Measurements from ENCODE around the gene SGK2.

Gene SGK2

DNA sequence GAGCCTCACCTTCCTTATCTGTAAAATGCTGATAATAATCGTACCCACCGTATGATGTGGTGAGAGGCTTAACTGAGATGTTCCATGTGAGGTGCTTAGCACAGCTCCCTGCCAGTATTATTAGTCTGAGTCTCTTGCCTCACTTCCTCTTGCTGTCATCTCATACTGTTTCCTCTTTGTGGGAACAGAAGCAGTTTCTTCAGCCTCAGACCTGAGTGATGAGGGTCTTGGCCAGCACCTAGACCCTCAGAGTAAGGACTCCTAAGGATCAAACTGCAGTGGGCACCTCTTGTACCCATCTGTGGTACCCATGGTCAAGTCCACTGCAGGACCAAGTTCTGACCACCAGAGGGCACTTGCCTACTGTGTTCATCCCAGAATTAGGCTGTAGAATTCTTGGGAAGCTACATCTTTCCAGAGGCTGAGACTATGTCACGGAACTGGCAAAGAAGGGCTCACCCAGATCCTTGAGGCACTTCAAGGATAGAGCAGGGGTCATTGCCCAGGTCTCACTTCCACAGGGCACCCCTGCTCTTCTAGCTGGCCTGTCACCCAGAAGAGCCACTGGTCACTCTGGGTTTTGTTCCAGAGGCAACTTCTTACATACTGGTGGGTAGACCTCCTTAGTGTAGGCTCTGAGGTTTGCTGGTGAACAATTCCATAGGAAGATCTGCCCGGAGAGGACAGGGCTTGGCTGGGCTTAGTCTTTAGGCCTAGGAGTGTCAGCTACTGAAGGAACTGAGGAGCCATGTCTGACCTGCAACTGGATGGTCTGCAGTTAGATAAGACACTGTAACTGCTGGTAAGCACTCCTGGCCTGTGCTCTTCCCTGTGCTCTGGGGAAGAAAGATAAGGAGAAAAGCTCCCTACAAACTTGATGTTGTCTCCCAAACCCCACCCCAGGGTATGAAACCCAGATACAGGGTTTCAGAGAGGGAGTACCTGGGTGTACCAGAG is 20.6 kb upstream of the SGK2 start:
- H3K4me1 ChIP-seq (ENCODE audit: insufficient read depth, low read length), result no peaks in the 10 kb centered on the region
- H3K36me3 ChIP-seq (ENCODE audit: insufficient read depth, low read depth, low read length), result peaks cover 23% of the 10 kb centered on the region

DNA sequence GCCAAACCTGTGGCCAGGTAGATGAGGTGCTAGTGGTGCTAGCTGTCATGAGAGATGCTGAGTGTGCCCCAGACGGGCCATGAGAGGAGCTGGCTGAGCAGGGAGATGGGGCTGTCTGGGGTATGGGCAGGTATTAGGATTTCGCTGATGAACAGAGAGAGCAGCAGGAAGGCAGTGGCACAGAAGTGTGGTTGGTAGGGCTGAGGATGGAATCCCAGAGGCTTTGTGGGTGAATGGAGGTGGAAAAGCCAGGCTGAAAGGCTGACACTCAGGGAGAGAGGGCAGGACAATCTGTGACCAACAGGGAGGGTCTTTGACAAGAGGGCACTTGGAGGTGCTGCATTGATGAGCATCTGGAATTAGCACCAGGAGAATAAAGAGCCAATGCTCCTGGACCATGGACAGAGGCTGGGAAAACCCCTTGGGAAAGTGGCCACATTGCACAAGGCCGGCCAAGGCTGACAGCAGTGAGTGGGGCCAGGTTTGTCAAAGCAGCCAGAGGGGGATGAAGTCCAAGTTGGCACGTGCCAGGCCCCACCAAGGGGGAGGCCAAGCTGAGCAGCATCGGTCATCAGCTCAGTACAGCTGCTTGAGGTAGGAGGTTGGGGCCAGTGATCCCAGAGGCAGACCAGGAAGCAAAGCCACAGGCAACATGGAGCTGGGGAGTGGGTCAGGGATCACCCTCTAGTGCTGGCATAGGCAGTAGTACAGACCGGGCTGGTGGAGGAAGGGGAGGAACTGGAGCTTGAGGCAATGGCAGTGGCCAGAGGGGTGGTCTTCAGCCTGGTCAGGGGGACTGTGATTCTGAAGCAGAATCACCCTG is 19.7 kb upstream of the SGK2 start:
- H3K4me3 ChIP-seq (ENCODE audit: low read length), result no peak overlapping the region
- no peaks in the 10 kb centered on the region for H3K4me1 ChIP-seq (ENCODE audit: insufficient read depth, low read length)
- no peaks in the 10 kb centered on the region for H3K9me3 ChIP-seq (ENCODE audit: insufficient read depth, low read depth, low read length)
- H3K27me3 ChIP-seq (ENCODE audit: insufficient read depth, low read length), result no peaks in the 10 kb centered on the region
- H3K9ac ChIP-seq (ENCODE audit: low read depth, low read length), result no peak overlapping the region
- H3K27ac ChIP-seq (ENCODE audit: low read length), result no peak overlapping the region
- H3K36me3 ChIP-seq (ENCODE audit: insufficient read depth, low read depth, low read length), result peaks cover 23% of the 10 kb centered on the region

More for the DNA sequence above, 20.6 kb upstream of the SGK2 start:
- Histone ChIP-seq H3K27ac (ENCODE audit: low read length) (no peak overlapping the region), H3K4me3 (ENCODE audit: low read length) (no peak overlapping the region), H3K9me3 (ENCODE audit: insufficient read depth, low read depth, low read length) (no peaks in the 10 kb centered on the region), H3K9ac (ENCODE audit: low read depth, low read length) (no peak overlapping the region), H3K27me3 (ENCODE audit: insufficient read depth, low read length) (no peaks in the 10 kb centered on the region)

DNA sequence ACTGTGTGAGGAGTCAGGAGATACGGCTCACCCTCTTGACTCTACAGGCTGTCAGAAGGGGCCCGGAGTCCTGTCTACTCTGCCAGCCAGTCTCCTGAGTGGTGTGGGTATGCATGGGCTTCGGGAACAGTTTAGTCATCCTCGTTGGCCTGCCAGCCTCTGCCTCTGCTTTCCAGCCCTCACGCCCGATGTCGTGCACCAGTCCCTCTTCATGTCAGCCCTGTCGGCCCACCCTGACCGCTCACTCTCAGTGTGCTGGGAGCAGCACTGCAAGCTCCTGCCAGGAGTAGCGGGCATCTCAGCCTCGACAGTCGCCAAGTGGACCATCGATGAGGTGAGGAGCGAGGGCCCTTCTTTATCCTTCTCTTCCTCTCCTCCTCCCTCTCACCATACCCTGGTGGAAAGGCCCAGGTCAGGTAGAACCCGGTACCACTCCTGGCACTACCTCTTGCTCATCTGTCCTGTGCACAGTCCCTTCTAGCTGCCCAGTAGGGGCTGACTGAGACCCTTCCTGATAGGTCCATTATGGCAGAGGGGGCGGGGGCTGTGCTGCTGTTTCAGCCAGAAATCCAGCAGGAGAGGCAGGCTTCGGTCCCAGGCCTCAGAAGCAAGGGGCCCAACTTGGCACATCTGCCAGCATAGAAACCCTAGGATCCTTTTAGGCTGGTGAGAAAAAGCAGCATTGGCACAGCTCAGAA is 18.7 kb upstream of the SGK2 start:
- Histone ChIP-seq H3K4me3 (ENCODE audit: low read length) (no peak overlapping the region), H3K36me3 (ENCODE audit: insufficient read depth, low read depth, low read length) (peaks cover 22% of the 10 kb centered on the region)

DNA sequence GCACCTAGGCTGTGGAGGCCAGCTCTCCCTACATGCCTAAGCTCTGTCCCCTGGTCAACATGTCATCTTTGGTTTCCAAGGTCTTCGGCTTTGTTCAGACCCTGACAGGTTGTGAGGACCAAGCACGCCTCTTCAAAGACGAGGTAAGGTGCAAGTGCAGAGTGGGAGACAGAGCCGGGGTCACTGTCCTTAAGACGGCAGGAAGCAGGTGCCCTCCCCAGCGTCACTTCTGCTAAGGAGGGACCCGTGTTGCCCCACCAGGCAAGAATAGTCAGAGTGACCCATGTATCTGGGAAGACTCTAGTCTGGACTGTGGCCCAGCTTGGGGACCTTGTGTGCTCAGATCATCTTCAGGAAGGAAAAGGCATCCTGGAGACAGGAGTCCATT is 18.2 kb upstream of the SGK2 start:
- H3K27me3 ChIP-seq (ENCODE audit: insufficient read depth, low read length), result no peaks in the 10 kb centered on the region
- no peak overlapping the region for H3K4me3 ChIP-seq (ENCODE audit: low read length)
- H3K9ac ChIP-seq (ENCODE audit: low read depth, low read length), result no peak overlapping the region
- peaks cover 16% of the 10 kb centered on the region for H3K36me3 ChIP-seq (ENCODE audit: insufficient read depth, low read depth, low read length)
- H3K9me3 ChIP-seq (ENCODE audit: insufficient read depth, low read depth, low read length), result no peaks in the 10 kb centered on the region
- H3K27ac ChIP-seq (ENCODE audit: low read length), result no peak overlapping the region
- H3K4me1 ChIP-seq (ENCODE audit: insufficient read depth, low read length), result no peaks in the 10 kb centered on the region

More for the DNA sequence above, 18.7 kb upstream of the SGK2 start:
- Histone ChIP-seq H3K9ac (ENCODE audit: low read depth, low read length) (no peak overlapping the region), H3K27me3 (ENCODE audit: insufficient read depth, low read length) (no peaks in the 10 kb centered on the region), H3K27ac (ENCODE audit: low read length) (no peak overlapping the region), H3K9me3 (ENCODE audit: insufficient read depth, low read depth, low read length) (no peaks in the 10 kb centered on the region), H3K4me1 (ENCODE audit: insufficient read depth, low read length) (no peaks in the 10 kb centered on the region)

DNA sequence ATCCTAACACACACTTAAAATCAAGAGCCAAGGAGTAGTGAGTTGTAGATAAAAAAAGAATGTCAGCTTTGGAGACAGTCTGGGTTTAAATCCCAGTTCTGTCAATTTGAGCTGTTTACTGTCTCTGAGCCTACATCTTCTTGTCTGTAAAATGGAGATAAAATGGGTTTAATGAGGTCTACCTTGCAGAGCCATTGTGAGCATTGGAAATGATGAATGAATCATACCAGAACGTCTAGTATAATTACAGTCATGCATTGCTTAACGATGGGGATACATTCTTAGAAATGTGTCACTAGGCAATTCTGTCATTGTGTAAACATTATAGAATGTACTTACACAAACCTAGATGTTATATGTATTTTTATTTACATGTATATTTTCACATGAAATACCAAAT is 17.6 kb upstream of the SGK2 start:
- Histone ChIP-seq H3K9me3 (ENCODE audit: insufficient read depth, low read depth, low read length) (no peaks in the 10 kb centered on the region), H3K4me3 (ENCODE audit: low read length) (no peak overlapping the region), H3K36me3 (ENCODE audit: insufficient read depth, low read depth, low read length) (peaks cover 15% of the 10 kb centered on the region)

DNA sequence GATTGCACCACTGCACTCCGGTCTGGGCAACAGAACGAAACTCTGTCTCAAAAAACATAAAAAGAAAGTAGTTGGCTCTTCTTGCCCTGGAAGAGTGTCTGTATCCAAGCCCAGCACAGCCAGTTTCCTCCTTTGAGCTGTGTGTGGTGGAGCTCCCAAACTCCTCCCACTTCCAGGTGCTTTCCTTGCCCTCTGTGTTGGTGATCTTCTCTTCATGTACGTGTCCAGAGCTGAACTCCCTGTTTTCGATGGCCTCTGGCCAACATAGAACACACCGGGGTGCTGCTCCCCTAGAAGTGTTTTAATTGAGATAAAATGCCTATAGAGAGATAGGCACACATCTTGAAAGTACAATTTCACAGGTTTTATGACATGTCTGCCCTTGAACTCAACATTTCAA is 16.7 kb upstream of the SGK2 start:
- Histone ChIP-seq H3K9ac (ENCODE audit: low read depth, low read length) (no peak overlapping the region), H3K36me3 (ENCODE audit: insufficient read depth, low read depth, low read length) (peaks cover 14% of the 10 kb centered on the region), H3K4me1 (ENCODE audit: insufficient read depth, low read length) (no peaks in the 10 kb centered on the region), H3K4me3 (ENCODE audit: low read length) (no peak overlapping the region), H3K9me3 (ENCODE audit: insufficient read depth, low read depth, low read length) (peaks cover under 1% of the 10 kb centered on the region; the same call in 1 of the 2 replicates), H3K27me3 (ENCODE audit: insufficient read depth, low read length) (no peaks in the 10 kb centered on the region), H3K27ac (ENCODE audit: low read length) (no peak overlapping the region)

More for the DNA sequence above, 17.6 kb upstream of the SGK2 start:
- no peak overlapping the region for H3K27ac ChIP-seq (ENCODE audit: low read length)
- no peaks in the 10 kb centered on the region for H3K27me3 ChIP-seq (ENCODE audit: insufficient read depth, low read length)
- H3K4me1 ChIP-seq (ENCODE audit: insufficient read depth, low read length), result no peaks in the 10 kb centered on the region
- H3K9ac ChIP-seq (ENCODE audit: low read depth, low read length), result no peak overlapping the region

DNA sequence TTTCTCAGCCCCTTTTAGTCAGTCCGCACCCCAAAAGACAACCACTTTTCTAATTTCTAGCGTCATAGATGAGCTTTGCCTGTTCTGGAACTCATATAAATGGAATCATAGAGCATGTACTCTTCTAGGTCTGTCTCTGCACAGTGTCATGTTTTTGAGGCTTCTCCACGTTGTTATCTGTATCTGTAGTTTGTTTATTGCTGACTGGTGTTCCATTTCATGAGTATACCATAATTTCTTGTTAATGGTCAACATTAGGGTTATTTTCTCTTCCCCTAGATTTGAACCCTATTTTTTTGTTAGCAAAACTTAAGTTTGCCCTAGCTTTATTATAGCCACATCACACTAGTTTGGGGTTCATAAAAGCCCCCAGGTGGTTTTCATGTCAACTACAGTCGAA is 16.2 kb upstream of the SGK2 start:
- Histone ChIP-seq H3K9ac (ENCODE audit: low read depth, low read length) (no peak overlapping the region), H3K9me3 (ENCODE audit: insufficient read depth, low read depth, low read length) (peaks cover 5% of the 10 kb centered on the region; the same call in 1 of the 2 replicates), H3K27ac (ENCODE audit: low read length) (no peak overlapping the region), H3K4me1 (ENCODE audit: insufficient read depth, low read length) (no peaks in the 10 kb centered on the region), H3K27me3 (ENCODE audit: insufficient read depth, low read length) (no peaks in the 10 kb centered on the region), H3K36me3 (ENCODE audit: insufficient read depth, low read depth, low read length) (peaks cover 14% of the 10 kb centered on the region), H3K4me3 (ENCODE audit: low read length) (no peak overlapping the region)

DNA sequence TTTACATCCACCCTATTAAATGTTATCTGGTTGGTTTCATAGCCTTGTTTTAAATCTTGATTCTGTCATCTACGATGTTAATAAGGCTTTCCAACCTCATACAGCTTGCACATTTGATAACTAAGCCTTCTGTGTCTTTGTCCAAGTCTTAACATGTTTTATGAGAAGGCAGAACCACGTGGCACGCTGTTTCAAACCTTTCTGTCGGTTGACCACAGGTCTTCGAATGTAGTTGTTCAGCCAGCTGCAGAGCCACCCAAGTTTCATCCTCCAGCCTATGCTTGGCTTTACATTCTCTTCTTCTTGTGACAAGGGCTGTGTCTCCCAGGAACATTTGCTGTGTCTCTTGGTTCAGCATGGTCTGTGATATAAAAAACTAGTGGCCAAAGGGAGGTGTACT is 15.7 kb upstream of the SGK2 start:
- Histone ChIP-seq H3K4me1 (ENCODE audit: insufficient read depth, low read length) (no peaks in the 10 kb centered on the region), H3K9me3 (ENCODE audit: insufficient read depth, low read depth, low read length) (peaks cover 5% of the 10 kb centered on the region; the same call in 1 of the 2 replicates), H3K9ac (ENCODE audit: low read depth, low read length) (no peak overlapping the region), H3K27me3 (ENCODE audit: insufficient read depth, low read length) (no peaks in the 10 kb centered on the region), H3K36me3 (ENCODE audit: insufficient read depth, low read depth, low read length) (peaks cover 14% of the 10 kb centered on the region), H3K4me3 (ENCODE audit: low read length) (no peak overlapping the region), H3K27ac (ENCODE audit: low read length) (no peak overlapping the region)

DNA sequence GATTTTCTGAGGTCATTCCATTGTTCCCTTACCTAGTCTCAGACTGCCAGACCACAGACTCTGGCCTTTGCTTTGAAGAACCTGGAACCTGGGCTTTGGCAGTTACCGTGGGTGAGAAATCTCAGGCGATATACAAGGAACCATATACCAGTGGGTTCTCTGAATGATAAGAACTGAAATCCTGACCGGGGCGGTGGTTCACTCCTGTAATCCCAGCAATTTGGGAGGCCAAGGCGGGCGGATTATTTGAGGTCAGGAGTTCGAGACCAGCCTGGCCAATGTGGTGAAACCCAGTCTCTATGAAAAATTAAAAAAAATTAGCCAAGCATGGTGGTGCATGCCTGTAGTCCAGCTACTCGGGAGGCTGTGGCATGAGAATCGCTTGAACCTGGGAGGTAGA is 14.3 kb upstream of the SGK2 start:
- no peak overlapping the region for H3K27ac ChIP-seq (ENCODE audit: low read length)
- H3K36me3 ChIP-seq (ENCODE audit: insufficient read depth, low read depth, low read length), result peaks cover 14% of the 10 kb centered on the region
- H3K4me1 ChIP-seq (ENCODE audit: insufficient read depth, low read length), result no peaks in the 10 kb centered on the region
- H3K4me3 ChIP-seq (ENCODE audit: low read length), result no peak overlapping the region
- H3K9ac ChIP-seq (ENCODE audit: low read depth, low read length), result no peak overlapping the region
- peaks cover 5% of the 10 kb centered on the region; the same call in 1 of the 2 replicates for H3K9me3 ChIP-seq (ENCODE audit: insufficient read depth, low read depth, low read length)
- H3K27me3 ChIP-seq (ENCODE audit: insufficient read depth, low read length), result no peaks in the 10 kb centered on the region

DNA sequence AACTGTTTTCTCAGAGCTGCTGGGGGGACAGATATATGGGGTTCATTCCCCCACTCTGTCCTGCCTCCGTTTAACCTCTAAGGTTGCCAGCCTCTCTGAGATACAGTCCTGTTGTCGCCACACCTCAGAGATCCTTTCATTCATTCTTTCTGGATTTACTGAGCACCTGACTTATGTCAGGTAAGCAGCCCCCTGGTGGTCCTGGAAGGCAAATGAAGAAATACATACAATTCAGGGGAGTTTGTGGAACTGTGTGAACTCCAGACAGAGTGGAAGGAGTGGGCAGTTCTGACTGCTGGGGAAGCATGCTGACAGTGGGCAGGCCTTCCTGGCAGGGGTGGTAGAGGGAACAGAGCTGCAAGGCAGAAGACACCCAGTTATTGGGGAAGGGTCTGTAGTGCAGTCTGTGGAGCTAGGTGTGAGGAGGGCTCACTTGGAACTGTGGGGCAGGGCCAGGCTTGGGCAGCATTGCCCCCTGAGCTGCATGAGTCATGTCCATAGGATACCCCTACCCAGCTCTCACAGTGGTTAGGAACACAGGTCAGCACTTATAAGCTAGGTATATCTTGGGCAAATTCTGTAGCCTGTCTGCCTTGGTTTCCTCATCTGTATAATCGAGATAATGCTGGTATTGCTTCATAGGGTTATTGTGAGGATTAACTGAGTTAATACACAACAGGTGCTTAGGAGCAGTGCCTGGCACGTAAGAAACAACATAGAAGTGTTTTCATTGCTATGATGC is 12.8 kb upstream of the SGK2 start:
- H3K4me3 ChIP-seq (ENCODE audit: low read length), result no peak overlapping the region
- no peak overlapping the region for H3K27ac ChIP-seq (ENCODE audit: low read length)
- H3K9me3 ChIP-seq (ENCODE audit: insufficient read depth, low read depth, low read length), result peaks cover 5% of the 10 kb centered on the region; the same call in 1 of the 2 replicates
- H3K4me1 ChIP-seq (ENCODE audit: insufficient read depth, low read length), result no peaks in the 10 kb centered on the region
- H3K9ac ChIP-seq (ENCODE audit: low read depth, low read length), result no peak overlapping the region
- H3K27me3 ChIP-seq (ENCODE audit: insufficient read depth, low read length), result no peaks in the 10 kb centered on the region
- H3K36me3 ChIP-seq (ENCODE audit: insufficient read depth, low read depth, low read length), result peaks cover 9% of the 10 kb centered on the region

Data from iPS-20b (cell line).